K562 (cell line): ENCODE measurements around the gene TBX19. TPM values are rescaled to one million over a fixed set of nuclear protein-coding genes. Genes with fewer than 3 reads are reported as not detected.
A peak's percentile ranks its signal among the peaks of the same experiment; 100 is the strongest.

Experiments used
- ATAC-seq: fragments of 200-7000 bp; cut with Tn5 transposase; 3 replicates; pipeline ENCODE4 v1.9.1; 2020; ENCODE audit warnings: moderate library complexity
- BruUV-seq: library from RNA; stranded (reverse); fragments of 400-500 nt; replicated peaks from 2 replicates; lab custom pipeline; 2021; lab: Mats Ljungman, UMichigan
- CTCF ChIA-PET: fragments of 300-600 bp; formaldehyde crosslinking; extraction: SDS; loops from one replicate; lab custom pipeline; 2021; ENCODE audit warnings: low intra/inter-chr PET ratio; lab: Yijun Ruan, JAX
- POLR2A ChIA-PET: fragments of 300-600, 350-650 bp; sonication (Branson Sonifier 250); formaldehyde crosslinking; extraction: SDS; loops from one replicate; lab custom pipeline; 2021; ENCODE audit warnings: antibody characterized with exemption, inconsistent platforms; lab: Yijun Ruan, JAX
- DNase-seq, 4 experiments: peaks; one replicate each; pipeline versions ENCODE4 v3.0.0 to v3.0.0-alpha.2; 2011 to 2018; ENCODE audit warnings: low spot score in 3 of 4, mixed read lengths in 3 of 4; ENCODE audit errors: extremely low read depth in 1 of 4
- FAIRE-seq: peaks from 2 replicates; lab custom pipeline; 2011; peaks lifted over from hg19 to GRCh38; lab: Jason Lieb, UNC
- H2AFZ ChIP-seq: 2 replicates; pipeline ENCODE4 v1.6.0; 2011; ENCODE audit warnings: low read depth, low read length, control low read depth, inconsistent platforms
- H3K27ac ChIP-seq: fragments of 200-600 bp; 3 replicates; pipeline ENCODE4 v1.8.0; 2011; ENCODE audit warnings: low read depth, mild to moderate bottlenecking, control low read depth, inconsistent platforms, low read length, moderate library complexity, mixed read lengths; ENCODE audit errors: extremely low read depth
- H3K27me3 ChIP-seq, 2 experiments: fragments of 300-600 bp in 1 of 2; 2 replicates in 1 of 2; 3 replicates in 1 of 2; pipeline versions ENCODE4 v1.6.0 to v1.8.0; 2011; ENCODE audit warnings: inconsistent platforms in 2 of 2, low read length in 2 of 2, mild to moderate bottlenecking in 1 of 2, mixed read lengths in 1 of 2, moderate library complexity in 1 of 2; ENCODE audit not compliant: control insufficient read depth in 2 of 2, insufficient read depth in 2 of 2
- H3K36me3 ChIP-seq: fragments of 300-600 bp; 3 replicates; pipeline ENCODE4 v1.8.0; 2011; ENCODE audit warnings: mild to moderate bottlenecking, low read length, inconsistent platforms; ENCODE audit not compliant: control insufficient read depth, insufficient read depth
- H3K4me1 ChIP-seq, 2 experiments: fragments of 200-600 bp in 1 of 2; replicated peaks in 1 of 2; 2 replicates in 1 of 2; 3 replicates in 1 of 2; pipeline versions ENCODE4 v1.5.1 to v1.8.0; 2011; ENCODE audit warnings: inconsistent platforms in 2 of 2, low read length in 2 of 2, mild to moderate bottlenecking in 1 of 2, mixed read lengths in 1 of 2, moderate library complexity in 1 of 2; ENCODE audit not compliant: control insufficient read depth in 2 of 2, insufficient read depth in 2 of 2
- H3K4me2 ChIP-seq: 2 replicates; pipeline ENCODE4 v1.6.1; 2011; ENCODE audit warnings: low read length, control low read depth, inconsistent platforms, mixed read lengths; ENCODE audit not compliant: insufficient read depth
- H3K4me3 ChIP-seq: fragments of 200-600 bp; sonication (generic), shearing (Covaris generic); 2 replicates; pipeline ENCODE4 v1.5.1; 2016; ENCODE audit warnings: control low read depth, inconsistent platforms
- H3K79me2 ChIP-seq: fragments of 200-600 bp; 3 replicates; pipeline ENCODE4 v1.8.0; 2011; ENCODE audit warnings: low read length, inconsistent platforms; ENCODE audit not compliant: control insufficient read depth, insufficient read depth
- H3K9ac ChIP-seq, 2 experiments: 2 replicates each; pipeline versions ENCODE4 v1.6.0 to v1.6.1; 2011; ENCODE audit warnings: low read depth in 2 of 2, low read length in 2 of 2, control low read depth in 1 of 2, inconsistent platforms in 1 of 2, mild to moderate bottlenecking in 1 of 2, mixed read lengths in 1 of 2; ENCODE audit not compliant: insufficient read depth in 1 of 2
- H3K9me1 ChIP-seq: one replicate; pipeline ENCODE4 v1.6.0; 2011; ENCODE audit warnings: inconsistent platforms, mild to moderate bottlenecking, low read length, moderate library complexity; ENCODE audit not compliant: control insufficient read depth, insufficient read depth
- H3K9me3 ChIP-seq: replicated peaks from 2 replicates; pipeline ENCODE4 v1.5.1; 2011; ENCODE audit warnings: low read depth, low read length, inconsistent platforms; ENCODE audit not compliant: control insufficient read depth, insufficient read depth
- H4K20me1 ChIP-seq: replicated peaks from 2 replicates; pipeline ENCODE4 v1.6.1; 2011; ENCODE audit warnings: low read length, inconsistent platforms, mixed read lengths; ENCODE audit not compliant: control insufficient read depth, insufficient read depth
- CEBPB ChIP-seq: fragments of 450-650 bp; IDR thresholded peaks from 2 replicates; pipeline ENCODE4 v1.6.1; 2016; ENCODE audit warnings: missing genetic modification characterization, missing compliant biosample characterization
- CEBPG ChIP-seq, 3 experiments: fragments of 200-800 bp in 1 of 3; sonication (Bioruptor generic) in 1 of 3; sonication (generic) in 1 of 3; formaldehyde crosslinking in 1 of 3; IDR thresholded peaks in 2 of 3; conservative IDR thresholded peaks in 1 of 3; 2 replicates each; pipeline versions ENCODE4 v1.6.1 to v1.8.0; 2016 to 2022; ENCODE audit warnings: missing compliant biosample characterization in 2 of 3, missing genetic modification characterization in 2 of 3, mild to moderate bottlenecking in 1 of 3, missing genetic modification reagents in 1 of 3
- CTBP1 ChIP-seq: fragments of 450-650 bp; IDR thresholded peaks from 2 replicates; pipeline ENCODE4 v1.6.1; 2016; ENCODE audit warnings: borderline replicate concordance
- FOXA1 ChIP-seq: fragments of 450-650 bp; IDR thresholded peaks from 2 replicates; pipeline ENCODE4 v1.6.1; 2016; ENCODE audit warnings: mild to moderate bottlenecking, borderline replicate concordance
- RBBP5 ChIP-seq: fragments of 200-600 bp; sonication (generic); IDR thresholded peaks from 2 replicates; pipeline ENCODE4 v1.6.1; 2012; ENCODE audit warnings: borderline replicate concordance, mild to moderate bottlenecking, low read length, control low read depth, inconsistent platforms; ENCODE audit not compliant: insufficient read depth, poor library complexity, severe bottlenecking
- TEAD2 ChIP-seq: fragments of 450-650 bp; IDR thresholded peaks from 2 replicates; pipeline ENCODE4 v1.6.1; 2016; ENCODE audit warnings: missing genetic modification characterization, control low read depth, missing compliant biosample characterization
- ZNF143 ChIP-seq: sonication (generic); formaldehyde crosslinking; IDR thresholded peaks from 2 replicates; pipeline ENCODE4 v1.9.0; 2022; ENCODE audit warnings: mild to moderate bottlenecking, missing genetic modification reagents
- WGBS: fragments of 100-300 bp; shearing (Covaris generic); methylation state at CpG from one replicate; pipeline ENCODE4 v1.1.6; 2016; ENCODE audit warnings: low coverage, mixed read lengths; ENCODE audit not compliant: insufficient coverage; ENCODE audit errors: missing lambda C conversion rate; 5-methylcytosine and 5-hydroxymethylcytosine counted together
- in situ Hi-C: fragments of 300-500 bp; cut with MboI; formaldehyde crosslinking; loops from 4 replicates; pipeline ENCODE4 v1.15.0; 2018; ENCODE audit warnings: inconsistent platforms, mixed read lengths
- intact Hi-C: fragments of 100-400 bp; cut with micrococcal nuclease; formaldehyde crosslinking; loops from 2 replicates; pipeline ENCODE4 v1.14.2; 2022
- polyA plus RNA-seq, 8 experiments: library from polyadenylated mRNA; depleted of rRNA in 4 of 8; stranded (reverse) in 5 of 8; unstranded in 3 of 8; fragments of >200 nt; fragmentation: Nextera tagmentation in 2 of 8; fragmentation: Illumina TruSeq in 1 of 8; extraction: Ambion mirVana in 2 of 8; extraction: Trizol in 1 of 8; gene quantifications; 2 replicates each; pipeline versions ENCODE4 v1.2.1 to v1.2.3, GENCODE V29; 2011 to 2014; ENCODE audit warnings: inconsistent platforms in 1 of 8, missing spikeins in 1 of 8
- total RNA-seq, 7 experiments: library from RNA; depleted of rRNA in 6 of 7; stranded (reverse); fragments of >200 nt in 6 of 7; fragmentation: Illumina TruSeq in 2 of 7; extraction: Trizol in 2 of 7; gene quantifications; 2 replicates each; pipeline versions ENCODE4 v1.2.1 to v1.2.3, GENCODE V29; 2011 to 2021; ENCODE audit warnings: low replicate concordance in 1 of 7

TBX19 gene
- total and polyA plus RNA-seq, 9 of the 15 experiments (the other 6 are each of a cell fraction or from before 2014, with no cell fraction given) = 0.32 to 3.1 (median 0.95) TPM

DNA sequence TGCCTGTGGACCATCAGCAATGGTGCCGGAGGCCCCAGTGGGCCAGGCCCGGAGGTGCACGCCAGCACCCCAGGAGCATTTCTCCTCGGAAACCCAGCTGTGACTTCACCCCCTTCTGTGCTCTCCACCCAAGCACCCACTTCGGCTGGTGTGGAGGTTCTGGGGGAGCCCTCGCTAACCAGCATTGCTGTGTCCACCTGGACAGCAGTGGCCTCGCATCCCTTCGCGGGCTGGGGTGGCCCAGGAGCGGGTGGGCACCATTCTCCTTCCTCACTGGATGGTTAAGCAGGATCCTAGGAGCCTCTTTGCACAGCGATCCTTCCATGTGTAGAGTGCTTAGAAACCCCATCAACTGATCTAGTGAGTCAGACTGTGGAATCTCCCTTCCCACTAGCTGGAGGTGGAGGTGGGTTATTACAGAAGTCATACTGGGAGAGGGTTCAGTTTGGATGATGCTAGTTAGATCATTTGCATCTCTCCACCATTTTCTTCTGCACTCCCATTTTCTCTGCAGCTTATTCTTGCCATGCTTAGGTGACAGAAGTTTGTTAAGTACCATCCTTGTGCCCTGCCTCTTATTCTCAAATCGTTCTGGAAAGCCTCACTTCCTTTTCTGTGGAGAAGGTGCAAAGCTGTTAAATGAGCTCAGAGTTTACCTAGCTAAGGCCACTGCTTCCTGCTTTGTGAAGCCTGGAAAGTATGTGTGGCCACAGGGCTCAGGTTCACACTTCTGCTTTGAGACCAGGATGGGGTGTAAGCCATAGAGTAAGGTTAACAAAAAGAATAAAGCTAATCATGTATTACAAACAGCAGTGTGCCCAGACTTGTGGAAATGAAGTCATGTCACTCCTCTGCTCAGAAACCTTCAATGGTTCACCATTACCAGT, 32.3 kb downstream of the TBX19 start (continued):
- no peak for TF ChIP-seq ZNF143 (CRISPR knock-in tag)
- TF ChIP-seq, all 486 proteins: peak for 0

GRCh38 chr1:168316142-168316541, 35.5 kb downstream of the TBX19 start:
- no peak overlapping the region for H3K4me2 ChIP-seq
- no peaks in the 10 kb centered on the region for H3K27me3 ChIP-seq
- TF ChIP-seq CEBPB = peak; percentile 77
- TF ChIP-seq RBBP5 = no peak
- TF ChIP-seq CEBPG (CRISPR knock-in tag; IDR thresholded peaks at IDR 0.05) = no peak
- TF ChIP-seq CEBPG (tag; conservative IDR thresholded peaks at IDR 0.05 in 1 of 2, IDR thresholded peaks at IDR 0.05 in 1 of 2) = peak; percentile 54 to 63
- TF ChIP-seq CTBP1 = no peak
- no peak for TF ChIP-seq FOXA1
- TF ChIP-seq TEAD2 (tag) = no peak
- peaks cover 3 to 6% of the 10 kb centered on the region in 2 experiments; a peak in 4 of 5 replicates for H3K4me1 ChIP-seq
- no peaks in the 10 kb centered on the region for H3K9me1 ChIP-seq
- 13% methylated on average over 1 of the region's 1 CpG for WGBS
- FAIRE-seq (no peak), ATAC-seq (no peak), DNase-seq (no peak)
- H3K79me2 ChIP-seq = no peaks in the 10 kb centered on the region
- H4K20me1 ChIP-seq = no peaks in the 10 kb centered on the region
- ChIA-PET POLR2A (interaction anchor here (2.7 kb wide), 1 partner anchor 10 kb away, joined by 11 read pairs; no protein-coding TSS in a partner anchor), CTCF (no interaction called here)
- no peaks in the 10 kb centered on the region for H3K9me3 ChIP-seq
- no peak overlapping the region for H3K27ac ChIP-seq
- intact Hi-C loops (no loop called here), in situ Hi-C loops (no loop called here)
- no peak overlapping the region for H2AFZ ChIP-seq
- no peak overlapping the region for H3K9ac ChIP-seq
- H3K36me3 ChIP-seq = no peaks in the 10 kb centered on the region
- no peak overlapping the region for H3K4me3 ChIP-seq
- no TSS peak for BruUV-seq
